Measurements from ENCODE around the gene DOCK9.

- no peak for TF ChIP-seq EZH2 (IDR thresholded peaks at IDR 0.05; ENCODE audit: borderline replicate concordance, insufficient read depth, low read depth, low read length, poor library complexity, severe bottlenecking)
- no peak for TF ChIP-seq CTCF (IDR thresholded peaks at IDR 0.05)
Observed at GRCh38 chr13:98972627-98973026, 5.2 kb downstream of the DOCK9 start.
